Spleen (tissue), 13 donors: ENCODE data around the gene PDLIM3. TPM values are rescaled to one million over a fixed set of nuclear protein-coding genes. Genes with fewer than 3 reads are reported as not detected.

ENCODE experiments used
- DNase-seq: peaks from one replicate; pipeline ENCODE4 v3.0.0-alpha.2; 2020
- H3K27ac ChIP-seq, 8 donors: fragments of 200-600 bp; sonication (generic) in 7 of 8; 1 replicate in 4 of 8; 2 replicates in 4 of 8; pipeline versions ENCODE4 v1.5.0 to v1.8.0; 2016 to 2021; ENCODE audit warnings: inconsistent platforms in 4 of 8, mild to moderate bottlenecking in 4 of 8, moderate library complexity in 1 of 8
- H3K27me3 ChIP-seq, 7 donors: fragments of 200-600 bp; sonication (generic) in 6 of 7; replicated peaks in 1 of 7; 1 replicate in 4 of 7; 2 replicates in 3 of 7; pipeline versions ENCODE4 v1.5.0 to v1.8.0; 2016 to 2021; ENCODE audit warnings: inconsistent platforms in 3 of 7, mild to moderate bottlenecking in 1 of 7
- H3K36me3 ChIP-seq, 6 donors: fragments of 200-600 bp; sonication (generic) in 5 of 6; 1 replicate in 4 of 6; 2 replicates in 2 of 6; pipeline versions ENCODE4 v1.5.0 to v1.8.0; 2016 to 2021; ENCODE audit warnings: inconsistent platforms in 2 of 6
- H3K4me1 ChIP-seq, 6 donors: fragments of 200-600 bp; sonication (generic) in 5 of 6; 1 replicate in 3 of 6; 2 replicates in 3 of 6; pipeline versions ENCODE4 v1.5.0 to v1.8.0; 2016 to 2021; ENCODE audit warnings: inconsistent platforms in 3 of 6
- H3K4me3 ChIP-seq, 8 donors: fragments of 200-600 bp; sonication (generic) in 7 of 8; 1 replicate in 4 of 8; 2 replicates in 4 of 8; pipeline versions ENCODE4 v1.5.0 to v1.8.0; 2016 to 2021; ENCODE audit warnings: inconsistent platforms in 4 of 8, mild to moderate bottlenecking in 4 of 8, moderate library complexity in 2 of 8
- H3K9me3 ChIP-seq, 8 donors: fragments of 200-600 bp; sonication (generic) in 7 of 8; 1 replicate in 4 of 8; 2 replicates in 4 of 8; pipeline versions ENCODE4 v1.5.0 to v1.8.0; 2016 to 2021; ENCODE audit warnings: inconsistent platforms in 4 of 8
- CTCF ChIP-seq, 11 experiments: fragments of 200-600 bp in 7 of 11; fragments of 450-650 bp in 4 of 11; sonication (generic) in 4 of 11; IDR thresholded peaks in 8 of 11; conservative IDR thresholded peaks in 3 of 11; 1 replicate in 7 of 11; 2 replicates in 4 of 11; pipeline versions ENCODE4 v1.4.0 to v1.8.0; 2016 to 2021; ENCODE audit warnings: antibody characterized with exemption in 11 of 11, inconsistent platforms in 4 of 11, mild to moderate bottlenecking in 1 of 11
- POLR2A ChIP-seq, 3 donors: fragments of 450-650 bp; IDR thresholded peaks; one replicate each; pipeline ENCODE4 v1.5.1; 2017; ENCODE audit warnings: antibody characterized with exemption in 3 of 3, mild to moderate bottlenecking in 1 of 3
- POLR2AphosphoS5 ChIP-seq, 3 donors: sonication (generic); formaldehyde crosslinking; IDR thresholded peaks; one replicate each; pipeline ENCODE4 v1.5.1; 2017; ENCODE audit warnings: antibody characterized with exemption in 3 of 3
- WGBS, 5 donors: extraction: QIAGEN DNeasy Blood & Tissue Kit in 3 of 5; methylation state at CpG; one replicate each; pipeline versions ENCODE4 v1.1.5 to v1.1.7; 2013 to 2018; 5-methylcytosine and 5-hydroxymethylcytosine counted together
- intact Hi-C: fragments of 100-400 bp; cut with DNase I; formaldehyde crosslinking; loops from one replicate; pipeline ENCODE4 v1.15.0; 2023; ENCODE audit warnings: low total_unique reads
- long read RNA-seq, 2 donors: transcript quantifications; one replicate each; lab custom pipeline, GENCODE V29; 2026
- polyA plus RNA-seq, 3 donors: library from polyadenylated mRNA; stranded (reverse); fragments of 200-250 nt; gene quantifications; one replicate each; pipeline ENCODE4 v1.2.1, GENCODE V29; 2013
- total RNA-seq, 7 donors: library from RNA; depleted of rRNA in 3 of 7; stranded (reverse); fragments of >200 nt in 3 of 7; fragmentation: NEBNext Ultra II Directional in 4 of 7; extraction: Animal tissue kit (Norgen Biotek cat#: 25700) in 4 of 7; gene quantifications; one replicate each; pipeline versions ENCODE4 v1.1.0 to v1.2.1, GENCODE V29; 2016 to 2021
- donor health status: healthy with polysubstance abuse.
- donor health status: DM: no; HTN: no; CAD: no; lungs with moderate emphysema.
- donor health status: DM: no; HTN: no; CAD: no.
- donor health status: Bipolar disorder and iron deficiency.
- donor health status: healthy.
- donor health status: DM: no; HTN: no; CAD: no.
- donor health status: DM: yes; HTN: yes; CAD: no.

Gene PDLIM3
- total RNA-seq (100 to 1,000 TPM in 1 of 7 donors, 10 to 100 TPM in 6; 30.0 to 107 (median 67.5) TPM), polyA plus RNA-seq (10 to 100 TPM; 28.0 to 43.9 (median 30.2) TPM)
- long read RNA-seq, donor 1, partial matches to known transcripts = 0 of 5 reads
- long read RNA-seq, donor 1, other reads (novel, unspliced or antisense) = 0 of 5 reads
- long read RNA-seq, donor 2, transcript PDLIM3-203 (7 exons, 1,672 nt) = major isoform, 5 of 13 reads
- long read RNA-seq, donor 2, partial matches to known transcripts = 7 of 13 reads
- long read RNA-seq, donor 2, other reads (novel, unspliced or antisense) = 0 of 13 reads

GRCh38 chr4:185534866-185535611 is at the start of gene PDLIM3:
PDLIM3 (minus strand) TSS chr4:185535507; CDS start chr4:185535434, 73 bp downstream.
- Histone ChIP-seq H3K4me1 (peaks cover 0 to 23% (median 14%) of the 10 kb centered on the region in 6 donors), H3K9me3 (no peaks in the 10 kb centered on the region), H3K27ac (peak within 1 kb of the TSS; percentile 57 to 90 (median 87)), H3K27me3 (peaks cover 0 to 74% (median 12%) of the 10 kb centered on the region in 7 donors), H3K36me3 (no peaks in the 10 kb centered on the region), H3K4me3 (peak within 1 kb of the TSS; percentile 47 to 75 (median 56))
- intact Hi-C loops = no loop called here
- 2 to 7% (median 3%) methylated on average over 31 to 66 of the region's 66 CpGs for WGBS, 5 donors
- TF ChIP-seq POLR2A (IDR thresholded peaks at IDR 0.05) = peak in 1 of 3 donors; percentile 56
- peak; percentile 83 to 90 (median 86) for TF ChIP-seq POLR2AphosphoS5 (IDR thresholded peaks at IDR 0.05)
- TF ChIP-seq CTCF (IDR thresholded peaks at IDR 0.05 in 8 of 11, conservative IDR thresholded peaks at IDR 0.05 in 3 of 11) = peak in 1 of 11 experiments; percentile 27
- DNase-seq = peak; percentile 75

GRCh38 chr4:185583813-185584212 is 48.5 kb upstream of the PDLIM3 start:
- peaks cover 0 to 28% (median 0%) of the 10 kb centered on the region in 7 donors for H3K27me3 ChIP-seq
- H3K36me3 ChIP-seq = peaks cover 0 to 9% (median 0%) of the 10 kb centered on the region in 6 donors
- no peak overlapping the region for H3K27ac ChIP-seq
- peaks cover 0 to 10% (median 0%) of the 10 kb centered on the region in 6 donors for H3K4me1 ChIP-seq
- DNase-seq = no peak
- TF ChIP-seq CTCF (IDR thresholded peaks at IDR 0.05 in 8 of 11, conservative IDR thresholded peaks at IDR 0.05 in 3 of 11) (no peak), POLR2A (IDR thresholded peaks at IDR 0.05) (no peak), POLR2AphosphoS5 (IDR thresholded peaks at IDR 0.05) (no peak)
- no peak overlapping the region for H3K4me3 ChIP-seq
- 92 to 98% (median 95%) methylated on average over 1 of the region's 1 CpG for WGBS, 5 donors
- intact Hi-C loops = no loop called here
- H3K9me3 ChIP-seq = no peaks in the 10 kb centered on the region

GRCh38 chr4:185582651-185583400 is 47.5 kb upstream of the PDLIM3 start:
- no peaks in the 10 kb centered on the region for H3K9me3 ChIP-seq
- peaks cover 0 to 8% (median 0%) of the 10 kb centered on the region in 6 donors for H3K4me1 ChIP-seq
- DNase-seq = no peak
- H3K27ac ChIP-seq = no peak overlapping the region
- WGBS, 5 donors = 71 to 86% (median 83%) methylated on average over 7 of the region's 7 CpGs
- no peak overlapping the region for H3K4me3 ChIP-seq
- peaks cover 0 to 9% (median 0%) of the 10 kb centered on the region in 6 donors for H3K36me3 ChIP-seq
- TF ChIP-seq POLR2AphosphoS5 (IDR thresholded peaks at IDR 0.05) (no peak), CTCF (IDR thresholded peaks at IDR 0.05 in 8 of 11, conservative IDR thresholded peaks at IDR 0.05 in 3 of 11) (no peak), POLR2A (IDR thresholded peaks at IDR 0.05) (no peak)
- intact Hi-C loops = no loop called here
- H3K27me3 ChIP-seq = peaks cover 0 to 24% (median 0%) of the 10 kb centered on the region in 7 donors
